ENCODE data around the gene HCLS1.
A peak's percentile ranks its signal among the peaks of the same experiment; 100 is the strongest.

The HCLS1 gene

DNA sequence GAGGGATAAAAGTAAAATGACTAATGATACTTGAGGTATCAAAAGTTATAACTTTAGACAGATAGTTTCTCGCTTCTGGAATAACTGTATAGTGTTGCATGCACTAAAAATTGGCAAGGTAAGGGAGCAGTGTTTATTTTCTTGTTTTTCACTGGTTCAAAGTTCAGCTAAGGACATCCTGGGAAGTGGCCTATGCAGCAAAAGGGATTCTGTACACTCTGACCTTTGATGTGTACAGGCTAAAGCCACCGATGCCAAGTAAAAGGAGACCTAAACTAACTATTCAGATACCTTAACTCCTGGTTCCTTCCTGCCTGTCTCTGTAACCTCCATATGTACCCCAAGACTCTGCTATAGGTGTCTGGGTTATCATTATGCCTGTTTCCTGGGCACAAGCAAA is 65.9 kb downstream of the HCLS1 start:
- no peak for DNase-seq

- DNase-seq, result peak; percentile 12
Measured at GRCh38 chr3:121593806-121594205, 66.9 kb downstream of the HCLS1 start.

- DNase-seq, result peak; percentile 68
Measured at GRCh38 chr3:121592856-121593702, 67.6 kb downstream of the HCLS1 start, which contains the start of gene FBXO40. Gene FBXO40 (plus strand): TSS chr3:121593379. CDS start chr3:121620576, 27,197 bp downstream.

DNA sequence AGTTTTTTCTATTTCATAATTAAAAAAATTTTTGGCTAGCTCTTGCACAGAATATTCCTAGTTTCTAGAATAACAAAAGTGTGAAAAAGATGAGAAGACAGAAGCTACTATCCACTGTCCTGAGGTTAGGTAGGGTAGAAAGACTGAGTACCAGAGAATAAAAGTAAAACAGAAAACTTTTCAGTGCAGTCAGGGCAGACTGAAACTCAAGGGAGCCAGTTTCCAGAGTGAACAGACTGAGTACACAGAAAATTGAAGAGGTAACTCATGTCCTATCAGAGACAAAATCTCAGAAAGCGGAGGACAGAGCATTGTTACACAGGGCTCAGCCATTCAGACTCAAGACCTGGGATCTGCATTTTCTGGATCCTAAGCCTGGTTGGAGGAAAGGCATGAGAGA is 76.3 kb downstream of the HCLS1 start:
- DNase-seq, result no peak

DNA sequence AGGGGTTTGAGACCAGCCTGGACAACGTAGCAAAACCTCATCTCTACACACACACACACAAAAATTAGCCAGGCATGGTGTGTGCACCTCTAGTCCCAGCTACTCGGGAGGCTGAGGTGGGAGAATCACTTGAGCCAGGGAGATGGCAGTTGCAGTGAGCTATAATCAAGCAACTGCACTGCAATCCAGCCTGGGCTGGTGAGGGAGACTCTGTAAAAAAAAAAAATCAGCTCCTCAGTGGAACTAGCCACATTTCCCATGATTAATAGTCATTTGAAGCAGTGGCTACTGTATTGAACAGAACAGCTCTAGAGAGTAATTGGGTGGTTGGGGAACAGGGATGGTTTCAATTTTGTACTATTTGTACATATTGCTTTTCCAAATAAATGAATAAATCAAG is 79.0 kb downstream of the HCLS1 start:
- no peak for DNase-seq
